Breast epithelium (tissue), 3 donors: ENCODE results near the gene CYP27C1.

ENCODE experiments used
- POLR2A ChIP-seq: fragments of 450-650 bp; IDR thresholded peaks from one replicate; pipeline ENCODE4 v1.6.1; 2016; ENCODE audit warnings: antibody characterized with exemption, mild to moderate bottlenecking, moderate library complexity
- POLR2AphosphoS5 ChIP-seq, 3 donors: sonication (generic); formaldehyde crosslinking; IDR thresholded peaks; one replicate each; pipeline ENCODE4 v1.6.1; 2017; ENCODE audit warnings: antibody characterized with exemption in 3 of 3
- TF ChIP-seq, protein P1 (sequence below), 3 donors: fragments of 450-650 bp; IDR thresholded peaks; one replicate each; pipeline ENCODE4 v1.5.1; 2016 to 2017; ENCODE audit warnings: antibody characterized with exemption in 3 of 3, mild to moderate bottlenecking in 3 of 3, moderate library complexity in 3 of 3

DNA sequence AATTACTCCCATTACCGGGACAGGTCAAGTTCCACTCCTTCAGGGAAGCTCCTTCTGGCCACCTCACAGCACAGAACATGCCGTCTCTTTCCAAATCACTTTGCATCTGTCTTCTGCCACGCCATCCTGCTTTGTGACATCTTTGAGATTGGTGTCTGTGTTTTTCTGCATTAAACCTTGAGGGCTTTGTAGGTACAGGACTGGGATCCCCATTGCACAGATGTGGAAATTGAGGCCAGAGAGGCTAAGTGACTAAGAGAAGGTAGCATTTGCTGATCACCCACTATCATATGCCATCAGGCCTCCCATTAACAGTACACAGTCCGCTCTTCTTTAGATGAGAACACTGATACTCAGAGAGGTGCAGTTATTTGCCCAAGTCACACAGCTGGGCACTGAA is 9.5 kb upstream of the CYP27C1 start:
- TF ChIP-seq, protein P1, sequence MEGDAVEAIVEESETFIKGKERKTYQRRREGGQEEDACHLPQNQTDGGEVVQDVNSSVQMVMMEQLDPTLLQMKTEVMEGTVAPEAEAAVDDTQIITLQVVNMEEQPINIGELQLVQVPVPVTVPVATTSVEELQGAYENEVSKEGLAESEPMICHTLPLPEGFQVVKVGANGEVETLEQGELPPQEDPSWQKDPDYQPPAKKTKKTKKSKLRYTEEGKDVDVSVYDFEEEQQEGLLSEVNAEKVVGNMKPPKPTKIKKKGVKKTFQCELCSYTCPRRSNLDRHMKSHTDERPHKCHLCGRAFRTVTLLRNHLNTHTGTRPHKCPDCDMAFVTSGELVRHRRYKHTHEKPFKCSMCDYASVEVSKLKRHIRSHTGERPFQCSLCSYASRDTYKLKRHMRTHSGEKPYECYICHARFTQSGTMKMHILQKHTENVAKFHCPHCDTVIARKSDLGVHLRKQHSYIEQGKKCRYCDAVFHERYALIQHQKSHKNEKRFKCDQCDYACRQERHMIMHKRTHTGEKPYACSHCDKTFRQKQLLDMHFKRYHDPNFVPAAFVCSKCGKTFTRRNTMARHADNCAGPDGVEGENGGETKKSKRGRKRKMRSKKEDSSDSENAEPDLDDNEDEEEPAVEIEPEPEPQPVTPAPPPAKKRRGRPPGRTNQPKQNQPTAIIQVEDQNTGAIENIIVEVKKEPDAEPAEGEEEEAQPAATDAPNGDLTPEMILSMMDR (IDR thresholded peaks at IDR 0.05) = no peak
- TF ChIP-seq POLR2AphosphoS5 (IDR thresholded peaks at IDR 0.05) (no peak), POLR2A (no peak)
